Ishikawa (cell line): ENCODE results near the gene TOX2.

Source experiments
- EP300 ChIP-seq: IDR thresholded peaks from 2 replicates; pipeline ENCODE4 v1.6.1; 2012; ENCODE audit warnings: borderline replicate concordance
- FOXM1 ChIP-seq: IDR thresholded peaks from 2 replicates; pipeline ENCODE4 v1.6.1; 2012; ENCODE audit warnings: low read depth, borderline replicate concordance
- MAX ChIP-seq: IDR thresholded peaks from 2 replicates; pipeline ENCODE4 v1.6.1; 2012
- RAD21 ChIP-seq: IDR thresholded peaks from 2 replicates; pipeline ENCODE4 v1.6.1; 2012; ENCODE audit warnings: low read depth
- YY1 ChIP-seq: IDR thresholded peaks from 2 replicates; pipeline ENCODE4 v1.6.1; 2012; ENCODE audit warnings: low read depth
- TF ChIP-seq, protein P1 (sequence below): IDR thresholded peaks from 2 replicates; pipeline ENCODE4 v1.6.1; 2012; ENCODE audit warnings: low read depth, mild to moderate bottlenecking

- TF ChIP-seq EP300 (no peak), RAD21 (no peak), YY1 (no peak), MAX (no peak), FOXM1 (no peak)
- TF ChIP-seq, protein P1, sequence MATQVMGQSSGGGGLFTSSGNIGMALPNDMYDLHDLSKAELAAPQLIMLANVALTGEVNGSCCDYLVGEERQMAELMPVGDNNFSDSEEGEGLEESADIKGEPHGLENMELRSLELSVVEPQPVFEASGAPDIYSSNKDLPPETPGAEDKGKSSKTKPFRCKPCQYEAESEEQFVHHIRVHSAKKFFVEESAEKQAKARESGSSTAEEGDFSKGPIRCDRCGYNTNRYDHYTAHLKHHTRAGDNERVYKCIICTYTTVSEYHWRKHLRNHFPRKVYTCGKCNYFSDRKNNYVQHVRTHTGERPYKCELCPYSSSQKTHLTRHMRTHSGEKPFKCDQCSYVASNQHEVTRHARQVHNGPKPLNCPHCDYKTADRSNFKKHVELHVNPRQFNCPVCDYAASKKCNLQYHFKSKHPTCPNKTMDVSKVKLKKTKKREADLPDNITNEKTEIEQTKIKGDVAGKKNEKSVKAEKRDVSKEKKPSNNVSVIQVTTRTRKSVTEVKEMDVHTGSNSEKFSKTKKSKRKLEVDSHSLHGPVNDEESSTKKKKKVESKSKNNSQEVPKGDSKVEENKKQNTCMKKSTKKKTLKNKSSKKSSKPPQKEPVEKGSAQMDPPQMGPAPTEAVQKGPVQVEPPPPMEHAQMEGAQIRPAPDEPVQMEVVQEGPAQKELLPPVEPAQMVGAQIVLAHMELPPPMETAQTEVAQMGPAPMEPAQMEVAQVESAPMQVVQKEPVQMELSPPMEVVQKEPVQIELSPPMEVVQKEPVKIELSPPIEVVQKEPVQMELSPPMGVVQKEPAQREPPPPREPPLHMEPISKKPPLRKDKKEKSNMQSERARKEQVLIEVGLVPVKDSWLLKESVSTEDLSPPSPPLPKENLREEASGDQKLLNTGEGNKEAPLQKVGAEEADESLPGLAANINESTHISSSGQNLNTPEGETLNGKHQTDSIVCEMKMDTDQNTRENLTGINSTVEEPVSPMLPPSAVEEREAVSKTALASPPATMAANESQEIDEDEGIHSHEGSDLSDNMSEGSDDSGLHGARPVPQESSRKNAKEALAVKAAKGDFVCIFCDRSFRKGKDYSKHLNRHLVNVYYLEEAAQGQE = no peak
Observed at GRCh38 chr20:43946659-43947315, 32.1 kb downstream of the TOX2 start.
